Transverse colon (tissue), 4 donors: Measurements from ENCODE around the gene KLRG1.

Source experiments
- CTCF ChIP-seq, 5 experiments: fragments of 200-600 bp in 3 of 5; fragments of 450-650 bp in 2 of 5; sonication (generic) in 3 of 5; IDR thresholded peaks; 1 replicate in 2 of 5; 2 replicates in 3 of 5; pipeline ENCODE4 v1.5.1; 2016 to 2017; ENCODE audit warnings: antibody characterized with exemption in 5 of 5, inconsistent platforms in 3 of 5, mild to moderate bottlenecking in 2 of 5, moderate library complexity in 1 of 5
- EP300 ChIP-seq: sonication (generic); formaldehyde crosslinking; IDR thresholded peaks from one replicate; pipeline ENCODE4 v1.6.1; 2017; ENCODE audit warnings: antibody characterized with exemption, low read depth
- POLR2A ChIP-seq: fragments of 450-650 bp; IDR thresholded peaks from one replicate; pipeline ENCODE4 v1.6.1; 2016; ENCODE audit warnings: antibody characterized with exemption, mild to moderate bottlenecking, moderate library complexity
- POLR2AphosphoS5 ChIP-seq, 3 donors: sonication (generic); formaldehyde crosslinking; IDR thresholded peaks; one replicate each; pipeline ENCODE4 v1.6.1; 2016; ENCODE audit warnings: antibody characterized with exemption in 3 of 3

- TF ChIP-seq EP300 (no peak), CTCF (IDR thresholded peaks at IDR 0.05) (no peak), POLR2A (no peak), POLR2AphosphoS5 (IDR thresholded peaks at IDR 0.05) (no peak)
Measured at GRCh38 chr12:9043766-9044165, 54.4 kb downstream of the KLRG1 start.
